Mesangial cell (primary cell): ENCODE results near the gene BMP7. TPM values are rescaled to one million over a fixed set of nuclear protein-coding genes. Genes with fewer than 3 reads are reported as not detected.

ENCODE experiments used
- total RNA-seq: library from RNA; depleted of rRNA; stranded (reverse); fragments of >200 nt; gene quantifications from 2 replicates; pipeline ENCODE4 v1.2.3, GENCODE V29; 2015

Gene BMP7
- 2.4 and 4.4 TPM in 2 replicates for total RNA-seq

GRCh38 chr20:57266291-57267157 is at the start of gene BMP7:
Gene BMP7, minus strand, starts transcription at chr20:57266641. Its CDS starts 519 bp downstream, at chr20:57266122.

Other genes starting within 250 kb of the BMP7 start
- not detected in 2 replicates for gene SPO11, start 63.2 kb upstream of the BMP7 start, total RNA-seq
- 25.6 and 41.4 TPM in 2 replicates for gene RAE1, start 84.6 kb upstream of the BMP7 start, total RNA-seq
- gene RBM38, start 124.8 kb upstream of the BMP7 start, total RNA-seq, result 39.8 and 40.9 TPM in 2 replicates